ENCODE measurements around the gene ZDHHC7.
"Not testable (repeated sequence)": the region's sequence is repeated elsewhere in the genome, so short reads cannot be mapped to it uniquely, and the experiment has no call there.

ZDHHC7 gene

DNA sequence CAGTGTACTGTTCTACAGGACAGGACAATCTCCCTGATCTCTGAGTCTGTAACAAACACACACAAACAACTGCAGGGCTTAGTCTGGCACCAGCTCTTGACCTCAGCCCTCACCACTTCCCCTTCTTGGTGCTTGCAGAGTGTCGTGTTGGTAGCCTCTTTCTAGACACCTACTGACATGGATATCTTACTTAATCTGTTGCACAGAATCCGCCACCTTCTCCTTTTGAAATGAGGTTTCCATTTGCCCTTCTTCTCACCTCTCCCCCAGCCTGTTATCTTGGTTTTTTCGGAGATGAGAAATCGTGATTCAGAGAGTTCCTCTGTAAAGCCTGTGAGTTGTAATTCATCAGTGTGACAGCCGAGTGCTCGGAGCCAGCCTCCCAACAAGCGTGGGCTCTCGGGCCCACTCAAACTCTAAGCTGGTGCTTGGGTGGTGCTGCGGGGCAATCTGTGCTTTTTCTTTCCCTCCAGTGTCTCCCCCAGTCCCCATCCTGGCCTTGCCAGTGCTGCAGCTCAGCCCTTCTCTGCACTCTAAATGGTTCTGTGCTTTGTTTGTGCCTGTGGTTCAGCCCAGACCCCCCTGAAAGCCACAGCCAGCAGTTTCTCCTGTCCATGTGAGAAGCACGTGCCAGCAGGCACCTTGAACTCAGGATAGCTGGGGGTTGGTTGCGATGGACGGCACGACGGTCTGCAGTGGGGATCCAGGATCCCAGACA lies 44.3 kb upstream of the ZDHHC7 start:
- TF ChIP-seq, protein P1, sequence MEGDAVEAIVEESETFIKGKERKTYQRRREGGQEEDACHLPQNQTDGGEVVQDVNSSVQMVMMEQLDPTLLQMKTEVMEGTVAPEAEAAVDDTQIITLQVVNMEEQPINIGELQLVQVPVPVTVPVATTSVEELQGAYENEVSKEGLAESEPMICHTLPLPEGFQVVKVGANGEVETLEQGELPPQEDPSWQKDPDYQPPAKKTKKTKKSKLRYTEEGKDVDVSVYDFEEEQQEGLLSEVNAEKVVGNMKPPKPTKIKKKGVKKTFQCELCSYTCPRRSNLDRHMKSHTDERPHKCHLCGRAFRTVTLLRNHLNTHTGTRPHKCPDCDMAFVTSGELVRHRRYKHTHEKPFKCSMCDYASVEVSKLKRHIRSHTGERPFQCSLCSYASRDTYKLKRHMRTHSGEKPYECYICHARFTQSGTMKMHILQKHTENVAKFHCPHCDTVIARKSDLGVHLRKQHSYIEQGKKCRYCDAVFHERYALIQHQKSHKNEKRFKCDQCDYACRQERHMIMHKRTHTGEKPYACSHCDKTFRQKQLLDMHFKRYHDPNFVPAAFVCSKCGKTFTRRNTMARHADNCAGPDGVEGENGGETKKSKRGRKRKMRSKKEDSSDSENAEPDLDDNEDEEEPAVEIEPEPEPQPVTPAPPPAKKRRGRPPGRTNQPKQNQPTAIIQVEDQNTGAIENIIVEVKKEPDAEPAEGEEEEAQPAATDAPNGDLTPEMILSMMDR (IDR thresholded peaks at IDR 0.05; ENCODE audit: control extremely low read depth, extremely low read depth, low read depth, missing control alignments), result peak; percentile 2
- ChIA-PET CTCF (interaction anchor here (0.9 to 7.1 kb wide), 15 partner anchors 9 to 335 kb away, joined by 3 to 51 read pairs (median 4); partner anchors contain the start of gene KIAA0513), POLR2A (no interaction called here)
- peak; percentile 71 for DNase-seq (ENCODE audit: extremely low spot score)

DNA sequence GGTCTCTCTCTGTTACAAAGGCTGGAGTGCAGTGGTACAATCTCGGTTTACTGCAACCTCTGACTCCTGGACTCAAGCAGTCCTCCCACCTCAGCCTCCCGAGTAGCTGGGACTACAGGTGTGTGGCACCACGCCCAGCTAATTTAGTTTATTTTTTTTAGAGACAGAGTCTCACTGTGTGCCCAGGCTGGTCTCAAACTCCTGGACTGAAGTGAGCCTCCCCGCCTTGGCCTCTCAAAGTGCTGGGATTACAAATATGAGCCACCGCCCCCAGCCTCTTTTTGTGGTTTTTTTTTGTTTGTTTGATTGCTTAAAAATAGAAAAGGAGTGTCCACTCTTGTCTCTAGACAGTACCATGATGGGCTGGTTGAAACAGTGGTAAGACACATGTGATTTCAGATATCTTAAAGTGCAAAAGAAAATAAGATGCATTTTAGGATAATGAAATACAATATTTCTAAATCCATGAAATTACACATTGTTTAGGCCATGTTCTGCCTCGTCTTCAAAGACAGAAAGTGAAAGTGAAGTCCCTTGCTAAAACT lies 43.7 kb upstream of the ZDHHC7 start:
- no peak for DNase-seq (ENCODE audit: extremely low spot score)
- ChIA-PET CTCF (interaction anchor here (1.4 to 7.1 kb wide), 6 partner anchors 8 to 335 kb away, joined by 3 to 51 read pairs (median 7); no protein-coding TSS in a partner anchor), POLR2A (no interaction called here)
- TF ChIP-seq, protein P1 (IDR thresholded peaks at IDR 0.05; ENCODE audit: control extremely low read depth, extremely low read depth, low read depth, missing control alignments), result no peak

- POLR2A ChIA-PET; DNase-seq (ENCODE audit: extremely low spot score): not testable (repeated sequence)
- CTCF ChIA-PET, result interaction anchor here (1.1 to 2.3 kb wide), 2 partner anchors 11 to 27 kb away, joined by 3 to 8 read pairs; no protein-coding TSS in a partner anchor
Observed at GRCh38 chr16:85054321-85054720, 43.0 kb upstream of the ZDHHC7 start.

DNA sequence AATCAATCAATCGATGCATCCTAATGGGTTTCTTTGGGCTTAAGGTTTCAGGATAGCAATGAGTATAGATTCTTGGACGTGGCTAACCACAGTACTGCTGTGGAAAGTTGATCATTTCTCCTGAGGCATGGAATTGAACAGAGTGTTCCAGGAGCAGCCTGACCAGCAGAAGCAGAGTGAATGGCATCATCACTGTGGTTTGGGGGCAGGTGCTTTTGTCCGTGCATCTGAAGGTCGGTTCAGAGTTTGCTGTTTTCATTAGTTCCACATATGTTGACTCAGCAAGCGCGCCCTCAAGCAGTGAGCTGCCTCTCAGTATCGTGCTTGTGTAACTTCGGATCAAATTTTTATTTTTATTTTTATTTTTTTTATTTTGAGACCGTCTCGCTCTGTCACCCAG lies 41.2 kb upstream of the ZDHHC7 start:
- DNase-seq (ENCODE audit: extremely low spot score), result no peak
- ChIA-PET POLR2A (no interaction called here), CTCF (interaction anchor here (1.4 kb wide), 1 partner anchor 100 kb away, joined by 4 read pairs; no protein-coding TSS in a partner anchor)
- TF ChIP-seq, protein P1 (IDR thresholded peaks at IDR 0.05; ENCODE audit: control extremely low read depth, extremely low read depth, low read depth, missing control alignments), result no peak

DNA sequence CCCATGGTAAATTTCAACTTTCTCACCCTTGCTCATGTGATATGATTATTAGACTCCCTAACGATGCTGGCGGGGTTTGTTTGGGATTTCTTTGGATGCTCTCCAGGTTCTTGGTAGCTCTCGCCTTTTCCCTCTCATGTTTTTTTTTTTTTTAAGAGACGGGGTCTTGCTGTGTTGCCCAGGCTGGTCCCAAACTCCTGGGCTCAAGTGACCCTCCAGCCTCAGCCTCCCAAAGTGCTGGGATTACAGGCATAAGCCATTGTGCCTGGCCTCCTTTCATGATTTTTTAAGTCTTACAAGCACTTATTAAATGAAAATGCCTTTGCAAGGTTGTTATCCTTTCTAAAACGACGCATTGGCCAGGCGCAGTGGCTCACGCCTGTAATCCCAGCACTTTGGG lies 40.3 kb upstream of the ZDHHC7 start:
- POLR2A ChIA-PET, result no interaction called here
- CTCF ChIA-PET, result interaction anchor here (1.7 kb wide), 1 partner anchor 10 kb away, joined by 4 read pairs; no protein-coding TSS in a partner anchor
- DNase-seq (ENCODE audit: extremely low spot score), result no peak
- TF ChIP-seq, protein P1 (IDR thresholded peaks at IDR 0.05; ENCODE audit: control extremely low read depth, extremely low read depth, low read depth, missing control alignments), result no peak

DNA sequence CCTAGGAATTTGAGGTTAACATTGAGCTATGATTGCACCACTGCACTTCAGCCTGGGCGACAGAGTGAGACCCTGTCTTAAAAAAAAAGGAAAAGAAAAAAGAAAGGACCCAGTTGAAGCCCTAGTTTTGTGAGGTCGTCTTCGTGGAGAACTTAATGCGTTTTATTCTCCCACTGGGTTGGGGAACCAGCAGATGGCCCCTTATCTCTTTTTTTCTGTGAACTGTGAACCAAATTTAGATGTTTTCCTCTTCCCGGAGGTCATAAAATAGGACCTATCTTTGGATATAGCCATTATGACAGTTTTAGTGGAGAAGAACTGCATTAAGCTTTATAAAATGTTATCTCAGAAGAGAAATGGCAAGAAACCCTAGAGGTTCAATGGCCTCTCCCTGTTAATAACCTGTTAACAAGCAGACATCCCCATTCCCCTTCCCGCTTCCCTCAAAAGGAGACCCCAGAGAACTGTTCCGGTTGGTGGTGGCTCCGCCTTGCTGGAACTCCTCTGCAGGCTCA lies 39.8 kb upstream of the ZDHHC7 start:
- TF ChIP-seq, protein P1 (IDR thresholded peaks at IDR 0.05; ENCODE audit: control extremely low read depth, extremely low read depth, low read depth, missing control alignments), result no peak
- no peak for DNase-seq (ENCODE audit: extremely low spot score)
- ChIA-PET POLR2A (no interaction called here), CTCF (interaction anchor here (1.7 kb wide), 1 partner anchor 9 kb away, joined by 4 read pairs; no protein-coding TSS in a partner anchor)

Measured in GM10248 (cell line).